ENCODE data around the gene MCEE. TPM values are rescaled to one million over a fixed set of nuclear protein-coding genes. Genes with fewer than 3 reads are reported as not detected.

Gene MCEE
- total and polyA plus RNA-seq, 11 donors: 23.8 to 36.8 (median 29.3) TPM

- WGBS, 4 donors: 34 to 55% (median 41%) methylated on average over 3 of the region's 3 CpGs
- Histone ChIP-seq H3K36me3 (peaks cover 0 to 62% (median 58%) of the 10 kb centered on the region in 9 donors), H3K4me3 (no peak overlapping the region), H3K27me3 (no peaks in the 10 kb centered on the region), H3K27ac (no peak overlapping the region), H3K4me1 (peaks cover 0 to 16% (median 3%) of the 10 kb centered on the region in 12 donors), H3K9me3 (no peaks in the 10 kb centered on the region)
- peak; percentile 10 to 46 (median 42) for ATAC-seq
- no peak for TF ChIP-seq POLR2A (IDR thresholded peaks at IDR 0.05)
- TF ChIP-seq CTCF (IDR thresholded peaks at IDR 0.05): no peak
- intact Hi-C loops (cut with DNase I): loop anchor here in 3 of 10 donors (10.0 kb wide), 1 partner anchor 355 kb away; no protein-coding TSS in a partner anchor
- DNase-seq: no peak
These were observed 20.2 kb upstream of the MCEE start for GRCh38 chr2:71150082-71150816.

DNA sequence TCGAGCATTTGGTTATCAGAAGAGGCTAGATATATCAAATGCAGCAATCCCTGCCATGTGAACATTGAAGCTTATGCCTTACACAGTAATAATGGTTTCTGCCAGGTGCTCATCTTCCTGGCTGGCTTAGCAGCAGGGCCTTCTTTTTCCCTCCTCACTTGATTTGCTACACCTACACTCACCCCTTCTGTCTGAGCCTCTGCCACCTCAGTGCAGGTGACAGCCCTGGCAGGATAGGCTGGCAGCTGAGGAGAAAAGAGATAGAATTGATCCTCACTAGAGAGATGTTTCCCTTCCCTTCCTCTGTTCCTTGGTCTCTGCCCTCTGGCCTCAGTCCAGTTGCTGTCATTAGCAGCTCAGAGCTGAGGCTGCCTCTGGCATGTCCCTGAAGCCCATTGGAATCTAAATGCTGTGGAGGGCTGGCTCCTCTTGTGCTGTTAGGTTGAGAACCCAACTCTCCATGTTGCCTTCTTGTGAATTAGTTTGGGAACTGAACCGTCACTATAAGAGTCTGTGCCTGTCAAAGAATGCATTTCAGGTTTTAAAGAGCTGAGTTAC lies 18.6 kb upstream of the MCEE start:
- H3K4me3 ChIP-seq: no peak overlapping the region
- TF ChIP-seq POLR2A (IDR thresholded peaks at IDR 0.05) (no peak), CTCF (IDR thresholded peaks at IDR 0.05) (no peak)
- peaks cover 0 to 79% (median 74%) of the 10 kb centered on the region in 9 donors for H3K36me3 ChIP-seq
- peaks cover 0 to 18% (median 4%) of the 10 kb centered on the region in 12 donors for H3K4me1 ChIP-seq
- no peaks in the 10 kb centered on the region for H3K27me3 ChIP-seq
- DNase-seq: peak in 3 of 5 donors; percentile 55 to 63 (median 61)
- 41 to 67% (median 63%) methylated on average over 2 of the region's 2 CpGs for WGBS, 4 donors
- intact Hi-C loops (cut with DNase I): no loop called here
- H3K9me3 ChIP-seq: no peaks in the 10 kb centered on the region
- peak overlapping the region in 1 of 12 donors; percentile 15 for H3K27ac ChIP-seq
- ATAC-seq: peak in 3 of 4 donors; percentile 46 to 65 (median 65)

DNA sequence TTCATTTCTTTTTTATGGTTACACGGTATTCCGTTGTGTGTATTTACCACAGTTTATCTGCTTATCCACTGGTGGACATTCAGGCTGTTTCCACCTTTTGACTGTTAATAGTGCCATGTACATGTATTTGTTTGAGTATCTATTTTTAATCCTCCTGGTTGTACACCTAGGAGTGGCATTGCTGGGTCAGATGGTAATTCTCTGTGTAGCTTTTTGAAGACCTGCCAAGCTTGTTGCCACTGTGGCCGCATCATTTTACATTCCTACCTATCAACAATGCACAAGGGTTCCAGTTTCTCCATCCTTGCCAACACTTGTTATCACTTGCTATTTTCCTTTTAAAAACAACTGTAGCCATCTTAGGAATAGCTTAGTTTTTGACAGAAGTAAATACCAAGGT lies 13.8 kb upstream of the MCEE start:
- H3K4me1 ChIP-seq: peaks cover 0 to 19% (median 1%) of the 10 kb centered on the region in 12 donors
- intact Hi-C loops (cut with DNase I): no loop called here
- no peaks in the 10 kb centered on the region for H3K27me3 ChIP-seq
- TF ChIP-seq POLR2A (IDR thresholded peaks at IDR 0.05): no peak
- TF ChIP-seq CTCF (IDR thresholded peaks at IDR 0.05): no peak
- DNase-seq (no peak), ATAC-seq (peak in 3 of 4 donors; percentile 63 to 87 (median 71))
- WGBS, 4 donors: 47 to 61% (median 57%) methylated on average over 3 of the region's 3 CpGs
- H3K9me3 ChIP-seq: no peaks in the 10 kb centered on the region
- H3K4me3 ChIP-seq: no peak overlapping the region
- peaks cover 0 to 100% (median 100%) of the 10 kb centered on the region in 9 donors for H3K36me3 ChIP-seq
- peak overlapping the region in 9 of 12 donors; percentile 32 to 68 (median 55) for H3K27ac ChIP-seq

DNA sequence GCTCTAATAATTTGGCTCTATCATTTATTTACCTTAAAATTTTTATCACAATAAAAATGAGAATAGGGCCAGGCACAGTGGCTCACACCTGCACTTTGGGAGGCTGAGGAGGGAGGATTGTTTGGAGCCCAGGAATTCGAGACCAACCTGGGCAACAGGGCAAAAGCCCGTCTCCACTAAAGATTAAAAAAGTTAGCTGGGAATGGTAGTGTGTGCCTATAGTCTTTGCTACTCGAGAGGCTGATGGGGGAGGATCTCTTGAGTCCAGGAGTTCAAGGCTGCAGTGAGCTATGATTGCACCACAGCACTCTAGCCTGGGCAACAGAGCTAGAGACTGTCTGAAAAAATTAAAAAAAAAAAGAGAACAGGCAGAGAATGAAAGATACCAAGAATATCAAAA lies 6.1 kb upstream of the MCEE start:
- TF ChIP-seq CTCF (IDR thresholded peaks at IDR 0.05): no peak
- no peak for TF ChIP-seq POLR2A (IDR thresholded peaks at IDR 0.05)

More for the DNA sequence above, 6.1 kb upstream of the MCEE start:
- no peaks in the 10 kb centered on the region for H3K9me3 ChIP-seq
- DNase-seq: no peak
- no peak overlapping the region for H3K27ac ChIP-seq
- peaks cover 0 to 18% (median 12%) of the 10 kb centered on the region in 12 donors for H3K4me1 ChIP-seq
- intact Hi-C loops (cut with DNase I): no loop called here
- H3K27me3 ChIP-seq: no peaks in the 10 kb centered on the region
- peaks cover 0 to 84% (median 80%) of the 10 kb centered on the region in 9 donors for H3K36me3 ChIP-seq
- no peak for ATAC-seq
- H3K4me3 ChIP-seq: no peak overlapping the region
- 77 to 95% (median 88%) methylated on average over 3 of the region's 3 CpGs for WGBS, 4 donors
